Panc1 (cell line): ENCODE results near the gene ZMAT3. TPM values are rescaled to one million over a fixed set of nuclear protein-coding genes. Genes with fewer than 3 reads are reported as not detected.

Experiments used
- ATAC-seq: fragments of 200-7000 bp; cut with Tn5 transposase; 2 replicates; pipeline ENCODE4 v1.9.1; 2020; ENCODE audit warnings: mild to moderate bottlenecking, moderate library complexity
- BruUV-seq: library from RNA; stranded (reverse); fragments of 400-500 nt; replicated peaks from 2 replicates; lab custom pipeline; 2021; lab: Mats Ljungman, UMichigan
- CTCF ChIA-PET: fragments of 300-600 bp; sonication (Branson Sonifier 250); formaldehyde crosslinking; loops from one replicate; lab custom pipeline; 2022; ENCODE audit warnings: antibody characterized with exemption; lab: Charles Lee
- POLR2A ChIA-PET: fragments of 300-600 bp; sonication (Branson Sonifier 250); formaldehyde crosslinking; loops from one replicate; lab custom pipeline; 2022; ENCODE audit warnings: antibody characterized with exemption; lab: Charles Lee
- DNase-seq: peaks from one replicate; pipeline ENCODE4 v3.0.0-alpha.2; 2010; ENCODE audit warnings: low read depth, low spot score
- H3K27ac ChIP-seq: 2 replicates; pipeline ENCODE4 v1.5.1; 2011; ENCODE audit warnings: mild to moderate bottlenecking, low read length, inconsistent platforms
- H3K27me3 ChIP-seq: fragments of 200-500 bp; sonication (Bioruptor generic); 2 replicates; pipeline ENCODE4 v1.6.0; 2014; ENCODE audit warnings: low read length, inconsistent platforms; ENCODE audit not compliant: control insufficient read depth, insufficient read depth
- H3K36me3 ChIP-seq: fragments of 200-500 bp; sonication (Bioruptor generic); 2 replicates; pipeline ENCODE4 v1.5.1; 2014; ENCODE audit warnings: inconsistent platforms, mild to moderate bottlenecking, low read length, moderate library complexity; ENCODE audit not compliant: control insufficient read depth, insufficient read depth
- H3K4me1 ChIP-seq: 2 replicates; pipeline ENCODE4 v1.5.1; 2011; ENCODE audit warnings: inconsistent platforms, mild to moderate bottlenecking, low read length, moderate library complexity; ENCODE audit not compliant: control insufficient read depth, insufficient read depth
- H3K4me3 ChIP-seq, 2 experiments: 2 replicates each; pipeline ENCODE4 v1.5.1; 2011 to 2012; ENCODE audit warnings: low read depth in 2 of 2, low read length in 2 of 2, mild to moderate bottlenecking in 2 of 2, inconsistent platforms in 1 of 2, moderate library complexity in 1 of 2
- H3K9me3 ChIP-seq: fragments of 200-500 bp; sonication (Bioruptor generic); 2 replicates; pipeline ENCODE4 v1.5.1; 2014; ENCODE audit warnings: low read depth, mild to moderate bottlenecking, inconsistent platforms, low read length, moderate library complexity; ENCODE audit not compliant: control insufficient read depth, insufficient read depth
- POLR2AphosphoS5 ChIP-seq: IDR thresholded peaks from 2 replicates; pipeline ENCODE4 v1.6.1; 2012; ENCODE audit warnings: mild to moderate bottlenecking, low read depth, low read length, moderate library complexity
- SIN3A ChIP-seq: IDR thresholded peaks from 2 replicates; pipeline ENCODE4 v1.6.1; 2012; ENCODE audit warnings: low read depth, mild to moderate bottlenecking, low read length, moderate library complexity, borderline replicate concordance; ENCODE audit not compliant: insufficient read depth
- TCF7L2 ChIP-seq: IDR thresholded peaks from 2 replicates; pipeline ENCODE4 v1.6.1; 2011; ENCODE audit warnings: mild to moderate bottlenecking, low read depth, low read length, inconsistent platforms
- in situ Hi-C: cut with HindIII; loops from 2 replicates; pipeline ENCODE4 v1.10.0; 2016; ENCODE audit warnings: low sequenced_read_pairs, low pct_unique_long_range_greater_than_20kb
- intact Hi-C: fragments of 100-400 bp; cut with micrococcal nuclease; formaldehyde crosslinking; loops from one replicate; pipeline ENCODE4 v1.10.0; 2022; ENCODE audit not compliant: unreplicated experiment
- total RNA-seq: library from RNA; stranded (reverse); gene quantifications from one replicate; pipeline ENCODE4 v1.2.1, GENCODE V29; 2021; ENCODE audit not compliant: unreplicated experiment
- TF ChIP-seq, protein P1 (sequence below): fragments of 450-650 bp; IDR thresholded peaks from 2 replicates; pipeline ENCODE4 v1.5.1; 2017; ENCODE audit warnings: mild to moderate bottlenecking
- TF ChIP-seq, protein P2 (sequence below), 2 experiments: IDR thresholded peaks; 2 replicates each; pipeline ENCODE4 v1.6.1; 2011 to 2012; ENCODE audit warnings: low read depth in 2 of 2, control low read depth in 1 of 2, low read length in 1 of 2, mild to moderate bottlenecking in 1 of 2, moderate library complexity in 1 of 2; ENCODE audit not compliant: insufficient read depth in 1 of 2

ZMAT3 gene
- total RNA-seq, 1 experiment from 2014 or later = 14.6 TPM

DNA sequence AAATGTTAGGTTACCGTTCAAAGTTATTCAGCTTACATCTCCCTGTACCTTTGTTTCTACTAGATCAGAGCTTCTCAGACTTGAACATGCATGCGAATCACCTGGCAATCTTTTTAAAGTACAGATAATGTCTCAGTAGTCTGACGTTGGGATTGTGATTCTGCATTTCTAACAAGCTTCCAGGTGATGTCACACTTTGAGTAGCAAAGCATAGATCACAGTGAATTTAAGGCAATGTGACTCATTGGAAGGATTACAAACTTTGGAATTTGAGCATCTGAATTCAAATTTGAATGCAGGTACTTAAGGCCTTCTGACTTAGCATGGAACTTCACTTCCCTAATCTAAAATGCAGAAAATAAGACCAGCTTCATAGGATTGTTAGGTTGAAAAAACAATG lies 10.8 kb upstream of the ZMAT3 start:
- H3K4me1 ChIP-seq = no peaks in the 10 kb centered on the region
- no peak overlapping the region for H3K27ac ChIP-seq
- in situ Hi-C loops = no loop called here
- H3K36me3 ChIP-seq = no peaks in the 10 kb centered on the region
- ChIA-PET POLR2A (interaction anchor here (0.5 kb wide), 1 partner anchor 113 kb away, joined by 8 read pairs; no protein-coding TSS in a partner anchor), CTCF (no interaction called here)
- no peaks in the 10 kb centered on the region for H3K9me3 ChIP-seq
- H3K4me3 ChIP-seq = no peak overlapping the region
- intact Hi-C loops = no loop called here
- DNase-seq (no peak), ATAC-seq (no peak)
- BruUV-seq = no TSS peak
- TF ChIP-seq TCF7L2 (no peak), POLR2AphosphoS5 (no peak), SIN3A (no peak)
- TF ChIP-seq, protein P1, sequence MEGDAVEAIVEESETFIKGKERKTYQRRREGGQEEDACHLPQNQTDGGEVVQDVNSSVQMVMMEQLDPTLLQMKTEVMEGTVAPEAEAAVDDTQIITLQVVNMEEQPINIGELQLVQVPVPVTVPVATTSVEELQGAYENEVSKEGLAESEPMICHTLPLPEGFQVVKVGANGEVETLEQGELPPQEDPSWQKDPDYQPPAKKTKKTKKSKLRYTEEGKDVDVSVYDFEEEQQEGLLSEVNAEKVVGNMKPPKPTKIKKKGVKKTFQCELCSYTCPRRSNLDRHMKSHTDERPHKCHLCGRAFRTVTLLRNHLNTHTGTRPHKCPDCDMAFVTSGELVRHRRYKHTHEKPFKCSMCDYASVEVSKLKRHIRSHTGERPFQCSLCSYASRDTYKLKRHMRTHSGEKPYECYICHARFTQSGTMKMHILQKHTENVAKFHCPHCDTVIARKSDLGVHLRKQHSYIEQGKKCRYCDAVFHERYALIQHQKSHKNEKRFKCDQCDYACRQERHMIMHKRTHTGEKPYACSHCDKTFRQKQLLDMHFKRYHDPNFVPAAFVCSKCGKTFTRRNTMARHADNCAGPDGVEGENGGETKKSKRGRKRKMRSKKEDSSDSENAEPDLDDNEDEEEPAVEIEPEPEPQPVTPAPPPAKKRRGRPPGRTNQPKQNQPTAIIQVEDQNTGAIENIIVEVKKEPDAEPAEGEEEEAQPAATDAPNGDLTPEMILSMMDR = no peak
- TF ChIP-seq, protein P2, sequence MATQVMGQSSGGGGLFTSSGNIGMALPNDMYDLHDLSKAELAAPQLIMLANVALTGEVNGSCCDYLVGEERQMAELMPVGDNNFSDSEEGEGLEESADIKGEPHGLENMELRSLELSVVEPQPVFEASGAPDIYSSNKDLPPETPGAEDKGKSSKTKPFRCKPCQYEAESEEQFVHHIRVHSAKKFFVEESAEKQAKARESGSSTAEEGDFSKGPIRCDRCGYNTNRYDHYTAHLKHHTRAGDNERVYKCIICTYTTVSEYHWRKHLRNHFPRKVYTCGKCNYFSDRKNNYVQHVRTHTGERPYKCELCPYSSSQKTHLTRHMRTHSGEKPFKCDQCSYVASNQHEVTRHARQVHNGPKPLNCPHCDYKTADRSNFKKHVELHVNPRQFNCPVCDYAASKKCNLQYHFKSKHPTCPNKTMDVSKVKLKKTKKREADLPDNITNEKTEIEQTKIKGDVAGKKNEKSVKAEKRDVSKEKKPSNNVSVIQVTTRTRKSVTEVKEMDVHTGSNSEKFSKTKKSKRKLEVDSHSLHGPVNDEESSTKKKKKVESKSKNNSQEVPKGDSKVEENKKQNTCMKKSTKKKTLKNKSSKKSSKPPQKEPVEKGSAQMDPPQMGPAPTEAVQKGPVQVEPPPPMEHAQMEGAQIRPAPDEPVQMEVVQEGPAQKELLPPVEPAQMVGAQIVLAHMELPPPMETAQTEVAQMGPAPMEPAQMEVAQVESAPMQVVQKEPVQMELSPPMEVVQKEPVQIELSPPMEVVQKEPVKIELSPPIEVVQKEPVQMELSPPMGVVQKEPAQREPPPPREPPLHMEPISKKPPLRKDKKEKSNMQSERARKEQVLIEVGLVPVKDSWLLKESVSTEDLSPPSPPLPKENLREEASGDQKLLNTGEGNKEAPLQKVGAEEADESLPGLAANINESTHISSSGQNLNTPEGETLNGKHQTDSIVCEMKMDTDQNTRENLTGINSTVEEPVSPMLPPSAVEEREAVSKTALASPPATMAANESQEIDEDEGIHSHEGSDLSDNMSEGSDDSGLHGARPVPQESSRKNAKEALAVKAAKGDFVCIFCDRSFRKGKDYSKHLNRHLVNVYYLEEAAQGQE (IDR thresholded peaks at IDR 0.05; ENCODE audit: insufficient read depth in 1 of 2, low read depth in 2 of 2, low read length in 1 of 2) = no peak
- H3K27me3 ChIP-seq = no peaks in the 10 kb centered on the region; the same call in 1 of the 2 replicates

DNA sequence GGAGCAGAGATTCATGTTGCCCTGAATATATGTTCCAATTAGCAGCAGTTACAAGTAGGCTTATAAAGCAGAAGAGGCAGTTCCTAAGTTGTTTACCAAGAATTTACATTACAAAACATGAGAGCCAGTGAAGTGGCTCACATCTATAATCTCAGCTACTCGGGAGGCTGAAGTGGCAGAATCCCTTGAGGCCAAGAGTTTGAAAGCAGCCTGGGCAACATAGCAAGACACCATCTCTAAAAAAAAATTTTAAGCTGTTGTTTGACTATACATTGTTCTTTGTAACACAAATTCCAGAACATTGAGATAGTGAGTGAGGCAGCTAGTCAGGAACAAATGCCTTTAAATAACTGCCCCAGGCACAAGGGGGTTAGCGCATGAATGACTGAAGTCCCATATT lies 10.3 kb upstream of the ZMAT3 start:
- intact Hi-C loops (no loop called here), in situ Hi-C loops (no loop called here)
- Histone ChIP-seq H3K4me1 (no peaks in the 10 kb centered on the region), H3K36me3 (no peaks in the 10 kb centered on the region), H3K27me3 (no peaks in the 10 kb centered on the region; the same call in 1 of the 2 replicates), H3K27ac (no peak overlapping the region), H3K4me3 (no peak overlapping the region), H3K9me3 (no peaks in the 10 kb centered on the region)
- no peak for DNase-seq
- no peak for ATAC-seq
- TF ChIP-seq, protein P1 = no peak
- TF ChIP-seq SIN3A = no peak
- TF ChIP-seq, protein P2 (IDR thresholded peaks at IDR 0.05; ENCODE audit: insufficient read depth in 1 of 2, low read depth in 2 of 2, low read length in 1 of 2) = no peak
- no peak for TF ChIP-seq TCF7L2
- TF ChIP-seq POLR2AphosphoS5 = no peak
- ChIA-PET POLR2A (interaction anchor here (0.5 kb wide), 2 partner anchors 113 to 121 kb away, joined by 6 to 8 read pairs; no protein-coding TSS in a partner anchor), CTCF (no interaction called here)
- BruUV-seq = no TSS peak
